GM23248 (cell line): ENCODE measurements around the gene CACNA1C.

Source experiments
- EZH2 ChIP-seq: fragments of 200-600 bp; sonication (generic); IDR thresholded peaks from 2 replicates; pipeline ENCODE4 v1.6.1; 2018; ENCODE audit warnings: antibody characterized with exemption, mild to moderate bottlenecking; ENCODE audit not compliant: insufficient read depth, poor library complexity, severe bottlenecking
- EZH2phosphoT487 ChIP-seq: fragments of 200-600 bp; sonication (generic); IDR thresholded peaks from 2 replicates; pipeline ENCODE4 v1.6.1; 2018; ENCODE audit warnings: antibody characterized with exemption, moderate library complexity, mild to moderate bottlenecking, low read depth; ENCODE audit not compliant: insufficient read depth

- TF ChIP-seq EZH2phosphoT487 (no peak), EZH2 (no peak)
Observed at GRCh38 chr12:2495417-2496112, 442.8 kb downstream of the CACNA1C start.
